Activated CD4-positive, alpha-beta T cell treated with anti-CD3 and anti-CD28 coated beads, Interleukin-2, amount 50 U/mL, for 48 hours (primary cell): ENCODE results near the gene COL5A1.

ENCODE experiments used
- DNase-seq, 2 experiments: peaks; one replicate each; pipeline ENCODE4 v3.0.0-alpha.2; 2020

COL5A1 gene

GRCh38 chr9:134607971-134608370 lies 33.6 kb upstream of the COL5A1 start:
- DNase-seq = no peak

- DNase-seq = no peak
Measured at GRCh38 chr9:134611046-134611445, 30.6 kb upstream of the COL5A1 start.

- DNase-seq = no peak
Measured at GRCh38 chr9:134612309-134612708, 29.3 kb upstream of the COL5A1 start.

GRCh38 chr9:134612715-134613114 lies 28.9 kb upstream of the COL5A1 start:
- no peak for DNase-seq

GRCh38 chr9:134614256-134614655 lies 27.3 kb upstream of the COL5A1 start:
- no peak for DNase-seq

- no peak for DNase-seq
Measured at GRCh38 chr9:134616341-134616740, 25.3 kb upstream of the COL5A1 start.

GRCh38 chr9:134617246-134617645 lies 24.4 kb upstream of the COL5A1 start:
- DNase-seq = no peak

GRCh38 chr9:134617836-134618162 lies 23.8 kb upstream of the COL5A1 start:
- no peak for DNase-seq

GRCh38 chr9:134618163-134618832 lies 23.3 kb upstream of the COL5A1 start:
- no peak for DNase-seq

- DNase-seq = no peak
Measured at GRCh38 chr9:134618833-134619447, 22.7 kb upstream of the COL5A1 start.

GRCh38 chr9:134619448-134619982 lies 22.1 kb upstream of the COL5A1 start:
- no peak for DNase-seq

GRCh38 chr9:134619983-134620661 lies 21.5 kb upstream of the COL5A1 start:
- DNase-seq = no peak

GRCh38 chr9:134620751-134621557 lies 20.6 kb upstream of the COL5A1 start:
- no peak for DNase-seq

GRCh38 chr9:134621558-134622110 lies 20.0 kb upstream of the COL5A1 start:
- DNase-seq = no peak

- DNase-seq = no peak
Measured at GRCh38 chr9:134622896-134623257, 18.7 kb upstream of the COL5A1 start.

GRCh38 chr9:134623258-134624066 lies 18.1 kb upstream of the COL5A1 start:
- DNase-seq = no peak

GRCh38 chr9:134624137-134624591 lies 17.4 kb upstream of the COL5A1 start:
- DNase-seq = no peak

GRCh38 chr9:134624621-134625181 lies 16.9 kb upstream of the COL5A1 start:
- DNase-seq = no peak

GRCh38 chr9:134625361-134626068 lies 16.1 kb upstream of the COL5A1 start:
- DNase-seq = no peak

- no peak for DNase-seq
Measured at GRCh38 chr9:134626069-134626423, 15.6 kb upstream of the COL5A1 start.
